GM21528 (cell line): ENCODE results near the gene AZIN2.
"Not testable (repeated sequence)": the region's sequence is repeated elsewhere in the genome, so short reads cannot be mapped to it uniquely, and the experiment has no call there.

ENCODE experiments used
- ATAC-seq: cut with Tn5 transposase; IDR thresholded peaks from one replicate; pipeline ENCODE4 v1.9.1; 2021; ENCODE audit warnings: mild to moderate bottlenecking, moderate library complexity; ENCODE audit not compliant: unreplicated experiment, low FRiP score

The AZIN2 gene

DNA sequence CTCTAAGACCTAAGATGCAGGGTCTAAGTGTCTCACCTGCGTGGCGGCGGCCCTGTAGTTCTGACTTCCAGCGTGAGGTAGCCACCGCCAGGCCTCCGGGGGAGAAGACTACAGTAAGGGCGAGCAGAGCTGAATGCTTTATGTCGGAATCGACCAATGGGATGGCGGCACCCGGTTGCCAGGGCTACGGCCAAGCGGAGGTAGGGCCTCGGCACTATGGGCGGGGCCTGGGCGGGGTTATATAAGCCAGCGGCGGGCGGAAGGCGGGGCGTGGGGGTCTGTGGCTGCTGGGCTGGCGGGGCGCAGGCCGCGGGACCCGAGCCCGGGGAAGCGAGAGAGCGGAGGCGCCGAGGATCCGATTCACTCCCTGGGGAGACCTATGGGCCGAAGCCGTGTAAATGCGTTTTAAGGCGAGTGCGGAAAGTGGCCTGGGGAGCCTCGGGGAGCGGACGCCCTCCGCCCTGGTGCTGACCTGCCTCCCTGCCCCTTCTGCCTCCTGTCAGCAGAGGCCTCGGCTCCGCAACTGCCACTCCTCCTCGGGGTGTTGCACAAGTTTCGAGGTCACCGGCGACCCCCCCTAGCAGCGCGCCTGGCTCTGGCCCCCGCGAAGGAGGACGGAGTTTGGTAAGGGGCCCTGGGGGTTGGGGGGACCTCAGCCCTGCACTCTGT lies at the start of gene AZIN2:
AZIN2 (plus strand) TSS at position 269 of the 669 bp plus-strand sequence. CDS start 1,097 bp downstream, outside the sequence.
- ATAC-seq, result peak; percentile 93

DNA sequence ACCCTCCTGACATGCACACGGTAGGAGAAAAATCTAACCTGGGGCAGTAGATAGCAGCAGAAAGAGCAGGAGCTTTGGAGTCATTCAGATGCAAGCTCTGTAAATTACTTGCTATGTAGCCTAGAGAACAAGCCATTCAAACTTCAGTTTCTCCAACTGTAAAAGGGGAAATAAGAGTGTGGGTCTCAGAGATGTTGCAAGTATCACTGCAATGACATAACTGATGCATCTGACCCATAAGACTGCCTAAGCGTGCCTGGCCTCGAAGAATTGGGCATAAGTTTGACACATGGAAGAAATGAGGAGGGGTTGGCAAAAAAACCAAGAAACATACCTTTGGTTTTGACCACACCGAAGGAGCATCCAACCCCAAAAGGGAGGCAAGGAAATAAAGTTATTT lies 49.4 kb upstream of the AZIN2 start:
- no peak for ATAC-seq

DNA sequence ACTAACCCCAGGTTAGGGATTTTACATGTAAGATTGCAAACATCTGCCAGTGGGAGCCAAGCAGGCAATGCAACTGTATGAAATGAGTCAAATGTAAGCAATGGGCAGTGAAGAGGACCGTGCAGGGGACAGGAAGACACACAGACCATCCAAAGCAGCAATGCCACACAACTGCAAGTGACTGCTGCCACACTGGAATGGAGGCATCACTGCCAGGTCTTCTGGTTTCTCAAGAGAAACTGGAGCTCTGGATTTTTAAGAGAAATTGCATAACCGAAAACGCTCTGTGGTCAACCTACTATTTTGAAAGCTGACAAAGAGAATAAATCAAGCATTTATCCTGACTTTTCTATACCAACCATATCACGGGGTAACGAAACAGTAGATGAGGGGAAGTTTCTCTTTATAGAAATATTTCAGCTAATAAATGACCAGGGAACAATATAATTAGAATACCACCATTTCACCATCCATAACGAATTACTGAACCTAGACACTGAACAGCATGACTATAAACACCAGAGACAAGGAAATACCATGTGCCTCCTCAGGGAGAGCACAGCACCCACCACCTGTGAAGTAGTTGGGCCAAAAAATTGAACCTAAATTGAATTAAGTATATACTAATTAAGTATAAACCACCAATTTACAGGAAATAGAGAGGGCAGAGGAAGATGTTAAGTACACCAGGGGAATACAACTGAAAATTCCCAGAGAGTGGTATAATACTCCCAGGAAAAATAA lies 48.7 kb upstream of the AZIN2 start:
- ATAC-seq, result no peak

- ATAC-seq, result peak; percentile 6
Observed at GRCh38 chr1:33036051-33036525, 44.9 kb upstream of the AZIN2 start.

DNA sequence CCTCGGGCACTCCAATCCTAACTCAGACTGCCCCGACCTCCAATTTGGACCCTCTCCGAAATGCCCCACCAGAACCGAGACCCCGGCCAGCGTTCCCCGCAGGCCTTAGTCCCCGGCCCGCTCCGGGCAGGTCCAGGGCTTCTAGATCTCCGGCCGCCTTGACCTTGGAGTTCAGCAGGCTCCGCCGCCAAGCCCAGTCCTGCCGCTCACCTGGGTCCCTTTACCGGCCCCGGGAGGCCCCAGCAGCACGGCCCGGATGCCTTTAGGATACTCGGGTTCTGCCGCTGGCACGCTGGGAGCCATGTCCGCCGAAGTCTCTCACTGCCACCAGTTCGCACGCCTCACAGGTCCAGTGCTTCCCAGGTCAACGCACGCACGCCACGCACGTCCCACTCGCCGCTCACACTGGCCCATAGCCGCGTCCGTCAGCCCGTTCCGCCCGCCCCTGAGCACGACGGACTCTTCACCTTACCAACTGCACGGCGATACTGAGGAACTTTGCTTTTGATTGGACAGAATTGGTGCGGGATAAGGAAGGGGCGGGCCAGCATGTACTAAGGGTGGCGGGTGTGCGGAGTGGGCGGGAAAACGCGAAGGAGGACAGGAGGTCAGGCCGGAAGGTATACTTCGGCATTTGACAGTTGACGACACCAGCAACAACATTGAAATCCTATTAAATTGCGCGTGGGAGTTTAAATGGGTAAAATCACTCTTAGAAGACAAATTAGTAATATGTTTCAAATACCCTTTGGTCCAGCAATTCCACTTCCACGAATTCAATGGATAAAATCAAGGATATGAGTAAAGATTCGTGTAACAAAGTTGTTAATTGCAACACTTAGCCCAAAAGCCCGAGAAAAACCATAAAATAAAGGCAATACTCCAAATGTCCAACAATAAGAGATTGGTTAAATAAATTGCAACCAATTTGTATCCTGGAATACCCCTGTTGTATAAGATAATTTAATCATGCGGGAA lies 44.1 kb upstream of the AZIN2 start, which contains the start of gene AK2:
AK2 (minus strand) TSS at position 358 of the 978 bp plus-strand sequence; CDS start at position 303, 55 bp downstream.
- peak; percentile 99 for ATAC-seq

DNA sequence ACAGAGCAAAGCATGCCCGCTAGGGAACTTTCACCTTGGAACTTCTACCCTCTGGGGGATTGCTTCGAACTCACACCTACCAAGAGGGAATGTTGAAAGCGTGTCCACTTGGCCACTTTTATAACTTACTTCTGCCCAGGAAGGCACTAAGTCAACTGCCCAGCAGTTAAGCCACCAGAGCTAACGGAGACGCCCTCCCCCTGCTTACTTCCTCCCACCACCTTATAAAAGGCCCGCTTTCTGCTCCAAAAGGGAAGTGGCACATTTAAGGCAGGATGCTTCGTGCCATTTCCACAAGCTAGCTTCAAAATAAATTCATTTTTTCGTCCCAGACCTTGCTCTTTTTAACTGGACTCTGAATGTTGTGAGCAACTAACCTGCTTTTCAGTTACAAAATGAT lies 41.1 kb upstream of the AZIN2 start:
- no peak for ATAC-seq

- no peak for ATAC-seq
Observed at GRCh38 chr1:33041026-33041425, 39.9 kb upstream of the AZIN2 start.

DNA sequence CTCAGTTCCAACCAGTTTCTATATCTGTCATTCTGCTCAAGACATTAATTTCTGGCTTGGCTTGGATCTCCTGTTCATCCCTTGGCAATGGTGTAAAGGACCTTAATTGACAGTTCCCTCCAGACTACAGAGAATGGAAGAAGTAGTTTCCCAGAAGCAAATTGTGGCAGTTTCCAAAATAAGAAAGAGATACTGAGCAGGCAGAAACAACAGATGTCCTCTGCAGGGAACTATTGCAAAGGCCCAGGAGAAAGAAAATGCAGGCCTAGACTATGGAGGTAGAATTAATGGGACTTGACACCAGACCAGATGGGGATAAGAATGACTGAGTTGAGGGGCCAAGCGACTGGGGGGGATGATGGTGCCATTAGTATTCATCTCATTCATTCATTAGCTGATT lies 38.1 kb upstream of the AZIN2 start:
- no peak for ATAC-seq

GRCh38 chr1:33043267-33044092 lies 37.5 kb upstream of the AZIN2 start:
- ATAC-seq, result no peak

DNA sequence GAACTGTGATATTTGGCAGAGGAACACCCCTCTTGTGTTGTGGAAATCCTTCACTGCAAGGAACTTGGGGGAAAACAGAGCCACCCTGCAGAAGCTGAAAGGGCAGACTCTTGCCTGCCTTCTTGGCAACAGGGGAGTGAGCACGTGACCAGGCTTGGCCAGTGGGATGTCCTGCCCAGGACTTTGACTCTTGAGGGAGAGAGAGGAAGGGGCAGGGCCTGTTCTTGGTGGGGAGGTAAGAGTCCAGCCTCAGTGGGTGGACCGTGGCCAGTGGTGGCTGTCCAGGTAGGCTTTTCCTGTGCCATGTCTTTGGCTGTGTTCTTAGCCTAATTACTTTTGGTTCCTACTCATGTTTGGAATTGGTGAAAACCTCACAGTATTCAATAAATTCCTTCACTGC lies 35.7 kb upstream of the AZIN2 start:
- no peak for ATAC-seq

GRCh38 chr1:33045814-33046213 lies 35.1 kb upstream of the AZIN2 start:
- ATAC-seq, result no peak

DNA sequence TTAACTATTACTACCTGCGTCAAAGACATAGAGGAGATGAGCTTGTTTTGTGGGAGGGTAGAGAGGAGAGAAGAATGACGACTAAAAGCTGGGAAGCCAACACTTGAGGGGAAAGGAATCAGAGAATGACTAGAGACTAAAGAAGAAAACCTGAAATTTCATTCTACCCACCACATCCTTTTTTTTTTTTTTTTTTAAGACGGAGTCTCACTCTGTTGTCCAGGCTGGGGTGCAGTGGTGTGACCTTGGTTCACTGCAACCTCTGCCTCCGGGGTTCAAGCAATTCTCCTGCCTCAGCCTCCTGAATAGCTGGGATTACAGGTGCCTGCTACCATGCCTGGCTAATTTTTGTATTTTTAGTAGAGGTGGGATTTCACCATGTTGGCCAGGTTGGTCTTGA lies 34.7 kb upstream of the AZIN2 start:
- ATAC-seq, result not testable (repeated sequence)

GRCh38 chr1:33047290-33047689 lies 33.7 kb upstream of the AZIN2 start:
- no peak for ATAC-seq

DNA sequence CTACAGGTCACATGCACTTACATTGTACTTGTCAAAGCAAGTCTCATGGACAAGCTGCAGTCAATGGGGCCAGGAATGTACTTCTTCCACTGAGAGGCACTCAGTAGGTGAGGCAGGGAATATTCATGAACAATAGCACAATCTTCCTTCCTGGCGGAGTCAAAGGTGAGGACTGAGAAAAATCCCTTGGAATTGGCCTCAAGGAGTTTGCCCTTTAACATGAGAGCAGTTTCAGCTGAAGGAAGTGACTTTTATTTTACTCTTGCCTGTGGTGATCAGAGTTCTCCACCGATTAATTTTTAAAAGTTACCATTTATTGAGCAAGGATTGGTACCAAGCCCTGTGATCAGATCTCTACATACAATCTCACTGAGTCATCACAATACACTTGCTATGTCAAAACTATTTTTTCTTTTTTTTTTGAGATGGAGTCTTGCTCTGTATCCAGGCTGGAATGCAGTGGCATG lies 33.1 kb upstream of the AZIN2 start:
- no peak for ATAC-seq

GRCh38 chr1:33048426-33048825 lies 32.5 kb upstream of the AZIN2 start:
- no peak for ATAC-seq

GRCh38 chr1:33049371-33049770 lies 31.6 kb upstream of the AZIN2 start:
- no peak for ATAC-seq

DNA sequence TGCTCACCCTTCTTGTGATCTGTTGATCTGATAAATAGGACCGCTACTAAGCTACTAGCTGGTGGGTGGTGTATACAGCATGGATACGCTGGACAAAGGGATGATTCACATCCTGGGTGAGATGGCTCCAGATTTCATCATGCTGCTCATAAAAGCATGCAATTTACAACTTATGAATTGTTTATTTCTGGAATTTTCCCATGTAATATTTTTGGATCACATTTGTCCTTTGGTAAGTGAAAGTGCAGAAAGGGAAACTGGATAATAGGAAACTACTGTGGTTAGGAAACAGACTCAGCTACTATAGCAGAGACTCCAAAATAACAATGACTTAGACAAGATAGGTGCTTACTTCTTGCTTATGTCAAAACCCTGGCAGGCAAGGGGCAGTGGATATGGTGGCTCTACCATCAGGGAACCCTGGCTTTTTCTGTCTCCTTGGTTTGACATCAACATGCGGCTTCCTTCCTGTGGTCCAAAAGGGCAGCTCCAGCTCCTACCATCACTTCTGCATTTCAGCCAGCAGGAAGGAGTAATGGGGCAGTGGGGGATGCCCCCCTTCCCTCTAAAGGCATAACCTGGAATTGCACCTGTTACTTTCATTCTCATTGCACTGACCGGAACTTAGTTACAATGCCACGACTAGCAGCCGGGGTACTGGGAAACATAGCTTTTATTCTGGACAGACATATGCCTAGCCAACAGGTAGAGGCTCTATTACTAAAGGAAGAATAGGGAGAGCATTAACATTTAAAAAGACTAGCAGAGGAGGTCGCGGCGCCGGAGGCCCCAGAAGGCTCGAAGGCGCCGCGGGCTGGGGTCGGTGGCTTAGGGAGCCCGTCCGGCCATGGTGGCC lies 30.5 kb upstream of the AZIN2 start:
- no peak for ATAC-seq

GRCh38 chr1:33055210-33056008 lies 25.5 kb upstream of the AZIN2 start:
- no peak for ATAC-seq
